Pancreas (tissue), 10 donors: ENCODE results near the gene RECQL5. TPM values are rescaled to one million over a fixed set of nuclear protein-coding genes. Genes with fewer than 3 reads are reported as not detected.

Source experiments
- ATAC-seq, 4 donors: fragments of 200-7000 bp; cut with Tn5 transposase; one replicate each; pipeline versions ENCODE4 v1.8.0 to v1.9.1; 2020; ENCODE audit warnings: mild to moderate bottlenecking in 4 of 4, moderate library complexity in 4 of 4
- DNase-seq, 6 donors: peaks; one replicate each; pipeline ENCODE4 v3.0.0-alpha.2; 2020
- FAIRE-seq: peaks from 2 replicates; lab custom pipeline; 2012; peaks lifted over from hg19 to GRCh38; lab: Jason Lieb, UNC
- H3K27ac ChIP-seq, 4 donors: fragments of 200-600 bp; sonication (generic); 1 replicate in 3 of 4; 2 replicates in 1 of 4; pipeline versions ENCODE4 v1.5.0 to v1.8.0; 2020
- H3K27me3 ChIP-seq, 4 donors: fragments of 200-600 bp; one replicate each; pipeline ENCODE4 v1.8.0; 2021
- H3K36me3 ChIP-seq, 3 donors: fragments of 200-600 bp; sonication (generic) in 1 of 3; one replicate each; pipeline versions ENCODE4 v1.5.0 to v1.8.0; 2020 to 2021
- H3K4me1 ChIP-seq, 3 donors: fragments of 200-600 bp; one replicate each; pipeline ENCODE4 v1.8.0; 2021
- H3K4me3 ChIP-seq, 4 donors: fragments of 200-600 bp; sonication (generic) in 2 of 4; one replicate each; pipeline versions ENCODE4 v1.5.0 to v1.8.0; 2020 to 2021
- H3K9me3 ChIP-seq, 4 donors: fragments of 200-600 bp; one replicate each; pipeline ENCODE4 v1.8.0; 2021
- CTCF ChIP-seq, 4 donors: fragments of 200-600 bp; sonication (generic) in 3 of 4; IDR thresholded peaks; one replicate each; pipeline versions ENCODE4 v1.5.0 to v1.8.0; 2021; ENCODE audit warnings: antibody characterized with exemption in 4 of 4
- WGBS, 2 donors: extraction: QIAGEN DNeasy Blood & Tissue Kit; methylation state at CpG; one replicate each; pipeline ENCODE4 v1.1.7; 2013; 5-methylcytosine and 5-hydroxymethylcytosine counted together
- intact Hi-C, 3 donors: fragments of 100-400 bp; cut with DNase I; formaldehyde crosslinking; loops; one replicate each; pipeline versions ENCODE4 v1.11.1 to v1.14.2; 2022
- polyA plus RNA-seq, 2 donors: library from polyadenylated mRNA; stranded (reverse); fragments of 200-250 nt; gene quantifications; one replicate each; pipeline ENCODE4 v1.2.3, GENCODE V29; 2013
- total RNA-seq, 6 donors: library from RNA; stranded (reverse); fragmentation: NEBNext Ultra II Directional in 4 of 6; extraction: Animal tissue kit (Norgen Biotek cat#: 25700) in 4 of 6; gene quantifications; one replicate each; pipeline versions ENCODE4 v1.2.1 to v1.2.4, GENCODE V29; 2021 to 2023
- donor health status: healthy with polysubstance abuse.
- donor health status: DM: no; HTN: no; CAD: no; lungs with moderate emphysema.
- donor health status: DM: no; HTN: no; CAD: no.
- donor health status: control.
- donor health status: control.
- donor health status: Bipolar disorder and iron deficiency.
- donor health status: DM: yes; HTN: yes; CAD: no.
- donor health status: DM: no; HTN: no; CAD: no.
- donor health status: DM: no; HTN: no; CAD: no.
- donor health status: DM: yes; HTN: yes; CAD: no.

Gene RECQL5
- total and polyA plus RNA-seq, 8 donors = 8.7 to 65.2 (median 14.9) TPM

DNA sequence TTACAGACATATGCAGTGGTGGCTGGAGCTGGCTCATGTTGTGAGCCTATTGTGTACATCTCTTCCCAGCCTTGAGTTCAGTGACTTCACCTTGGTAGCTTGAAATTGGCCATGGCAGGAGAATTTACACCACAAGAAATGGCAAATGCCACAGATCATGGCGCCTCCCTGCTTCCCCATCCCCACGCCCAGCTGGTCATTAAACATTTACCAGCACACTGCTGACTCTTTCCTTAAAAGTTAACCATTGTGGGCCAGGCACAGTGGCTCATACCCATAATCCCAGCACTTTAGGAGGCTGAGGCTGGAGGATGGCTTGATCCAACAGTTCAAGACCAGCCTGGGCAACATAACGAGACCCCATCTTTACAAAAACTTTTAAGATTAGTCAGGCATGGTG, 31.7 kb upstream of the RECQL5 start:
- TF ChIP-seq CTCF (IDR thresholded peaks at IDR 0.05) = no peak
- H3K4me1 ChIP-seq = peaks cover 26 to 49% (median 30%) of the 10 kb centered on the region in 3 donors
- intact Hi-C loops = no loop called here
- H3K27me3 ChIP-seq = no peaks in the 10 kb centered on the region
- peak in 1 of 6 donors; percentile 4 for DNase-seq
- H3K9me3 ChIP-seq = no peaks in the 10 kb centered on the region
- H3K36me3 ChIP-seq = peaks cover 4 to 45% (median 20%) of the 10 kb centered on the region in 3 donors
- no peak for FAIRE-seq
- ATAC-seq = no peak
- H3K27ac ChIP-seq = peak overlapping the region in 2 of 4 donors; percentile 93 to 94
- 66% methylated on average over 3 of the region's 3 CpGs for WGBS, 2 donors
- H3K4me3 ChIP-seq = no peak overlapping the region

GRCh38 chr17:75697651-75698291, 30.8 kb upstream of the RECQL5 start:
- Histone ChIP-seq H3K27ac (peak overlapping the region; percentile 51 to 94 (median 84)), H3K4me3 (no peak overlapping the region), H3K4me1 (peaks cover 26 to 49% (median 30%) of the 10 kb centered on the region in 3 donors), H3K9me3 (no peaks in the 10 kb centered on the region), H3K27me3 (no peaks in the 10 kb centered on the region), H3K36me3 (peaks cover 0 to 36% (median 20%) of the 10 kb centered on the region in 3 donors)
- FAIRE-seq = no peak
- WGBS, 2 donors = 36 to 37% methylated on average over 10 of the region's 10 CpGs
- intact Hi-C loops = no loop called here
- no peak for TF ChIP-seq CTCF (IDR thresholded peaks at IDR 0.05)
- DNase-seq = peak in 4 of 6 donors; percentile 43 to 82 (median 68)
- ATAC-seq = peak; percentile 63 to 83 (median 77)

GRCh38 chr17:75695830-75696271, 28.9 kb upstream of the RECQL5 start:
- peaks cover 0 to 21% (median 8%) of the 10 kb centered on the region in 3 donors for H3K36me3 ChIP-seq
- no peaks in the 10 kb centered on the region for H3K9me3 ChIP-seq
- ATAC-seq = no peak
- no peak for TF ChIP-seq CTCF (IDR thresholded peaks at IDR 0.05)
- FAIRE-seq = no peak
- H3K27me3 ChIP-seq = no peaks in the 10 kb centered on the region
- peak overlapping the region in 3 of 4 donors; percentile 74 to 94 (median 93) for H3K27ac ChIP-seq
- H3K4me3 ChIP-seq = no peak overlapping the region
- DNase-seq = peak in 1 of 6 donors; percentile 41
- WGBS, 2 donors = 91 to 94% methylated on average over 12 of the region's 12 CpGs
- intact Hi-C loops = no loop called here
- H3K4me1 ChIP-seq = peaks cover 26 to 51% (median 33%) of the 10 kb centered on the region in 3 donors

- Histone ChIP-seq H3K36me3 (peaks cover 0 to 16% (median 4%) of the 10 kb centered on the region in 3 donors), H3K9me3 (no peaks in the 10 kb centered on the region), H3K4me3 (no peak overlapping the region), H3K27me3 (no peaks in the 10 kb centered on the region), H3K27ac (peak overlapping the region in 3 of 4 donors; percentile 74 to 93 (median 79)), H3K4me1 (peaks cover 26 to 45% (median 38%) of the 10 kb centered on the region in 3 donors)
- no peak for DNase-seq
- WGBS, 2 donors = 75 to 82% methylated on average over 7 of the region's 7 CpGs
- intact Hi-C loops = no loop called here
- TF ChIP-seq CTCF (IDR thresholded peaks at IDR 0.05) = no peak
- no peak for FAIRE-seq
- no peak for ATAC-seq
These were observed 28.3 kb upstream of the RECQL5 start for GRCh38 chr17:75695141-75695829.
